NCI-H510A (cell line): ENCODE measurements around the gene CACNA2D3.

ENCODE experiments used
- DNase-seq: peaks from one replicate; lab custom pipeline; 2025; lab: John Stamatoyannopoulos, UW

Gene CACNA2D3

DNA sequence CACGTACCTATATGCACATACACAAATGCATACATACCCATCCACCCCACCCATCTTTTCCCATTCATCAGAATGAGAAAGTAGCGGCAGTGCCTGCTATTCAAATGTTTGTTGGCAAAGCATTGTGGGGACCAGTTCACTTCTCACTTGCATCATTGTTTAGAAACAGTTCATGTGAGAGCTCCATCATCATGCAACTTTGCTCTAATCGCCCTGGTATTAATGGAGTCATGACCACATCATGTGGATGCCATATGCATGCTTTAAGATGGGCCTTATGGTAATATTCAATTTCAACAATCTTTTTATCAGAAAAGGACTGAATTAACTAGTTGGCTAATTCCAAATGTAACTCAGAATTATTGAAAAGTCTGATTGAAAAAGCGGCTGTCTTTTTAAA is 725.0 kb downstream of the CACNA2D3 start:
- no peak for DNase-seq

DNA sequence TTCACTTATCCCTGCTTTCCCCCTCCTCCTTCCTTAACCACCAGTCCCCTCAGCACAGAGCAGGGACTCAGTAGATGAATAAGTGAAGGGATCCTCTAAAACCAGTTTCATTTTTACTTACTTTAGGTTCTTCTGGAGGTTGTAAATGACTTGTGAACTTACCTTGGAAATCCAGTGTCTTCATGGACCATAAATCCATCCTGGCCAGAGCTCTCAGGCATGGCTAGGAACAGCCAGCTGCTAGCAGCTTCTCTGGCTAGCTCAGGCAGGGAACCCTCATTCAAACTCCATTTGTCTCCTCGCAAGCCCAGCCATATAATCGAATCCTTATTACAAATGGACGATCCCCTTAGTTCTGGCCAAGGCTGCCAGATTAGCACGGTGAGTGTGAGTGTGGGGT is 727.0 kb downstream of the CACNA2D3 start:
- no peak for DNase-seq

DNA sequence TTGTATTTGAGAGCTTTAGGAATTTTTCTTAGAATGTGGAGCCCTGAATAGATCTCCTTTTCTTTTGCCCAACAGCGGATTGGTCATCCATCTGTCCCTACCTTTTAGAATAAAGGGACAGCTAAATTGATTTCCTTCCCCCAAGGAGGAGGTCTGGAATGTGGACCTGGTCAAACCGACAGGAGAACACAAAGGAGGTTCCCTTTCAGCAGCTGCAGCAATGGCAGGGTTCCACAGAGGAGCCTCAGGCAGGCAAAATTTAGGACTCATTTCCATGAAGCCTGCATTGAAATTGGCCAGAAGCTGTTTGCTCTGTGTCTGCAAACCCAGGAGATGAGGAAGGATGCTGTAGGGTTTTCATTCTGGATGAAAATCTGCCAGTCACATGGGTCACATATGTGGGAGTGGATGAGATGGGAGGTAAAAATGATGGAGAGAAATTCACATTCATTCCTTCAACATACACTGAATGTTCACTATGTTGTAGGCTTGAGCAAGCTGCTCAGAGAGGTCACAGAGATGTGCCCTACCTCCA is 728.2 kb downstream of the CACNA2D3 start:
- no peak for DNase-seq

DNA sequence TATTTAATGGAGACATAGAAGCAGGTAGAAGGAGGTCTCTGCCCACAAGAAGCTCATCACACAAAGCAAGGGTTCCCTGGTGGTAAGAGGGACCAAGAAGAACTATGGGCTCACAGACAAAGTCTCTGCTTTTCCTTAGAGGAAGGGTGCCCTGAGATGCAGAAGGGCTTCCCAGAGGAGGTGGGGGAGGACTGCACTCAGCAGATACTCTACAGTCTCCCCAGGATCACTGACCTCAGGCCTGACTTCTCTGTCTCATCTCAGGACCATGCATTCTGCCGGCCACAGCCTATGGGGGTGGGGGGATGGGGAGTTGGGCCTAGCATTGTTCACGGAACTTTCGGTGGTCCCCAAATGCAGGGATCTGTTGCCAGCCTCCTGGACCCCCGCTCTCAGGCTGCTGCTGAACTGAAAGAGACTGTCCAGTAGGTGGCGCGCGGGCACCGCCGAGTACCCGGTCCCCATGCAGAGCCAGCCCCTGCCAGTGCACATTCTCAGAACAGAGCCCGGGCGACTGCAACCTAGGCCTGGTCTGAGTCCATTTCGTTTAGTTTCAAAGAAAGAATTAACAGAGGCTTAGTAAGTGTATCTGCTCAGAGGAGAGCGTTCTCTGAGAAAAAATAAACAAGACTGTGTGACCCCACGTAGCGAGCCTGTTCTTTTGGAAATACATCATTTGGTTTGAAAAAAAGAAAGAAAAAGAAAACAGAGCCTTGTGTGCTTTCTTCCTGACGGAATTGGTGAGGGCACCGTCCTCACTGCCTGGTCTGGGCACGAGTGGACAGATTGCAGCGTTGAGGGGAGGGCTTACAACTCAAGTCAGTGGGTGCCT is 731.4 kb downstream of the CACNA2D3 start:
- peak; percentile 28 for DNase-seq

DNA sequence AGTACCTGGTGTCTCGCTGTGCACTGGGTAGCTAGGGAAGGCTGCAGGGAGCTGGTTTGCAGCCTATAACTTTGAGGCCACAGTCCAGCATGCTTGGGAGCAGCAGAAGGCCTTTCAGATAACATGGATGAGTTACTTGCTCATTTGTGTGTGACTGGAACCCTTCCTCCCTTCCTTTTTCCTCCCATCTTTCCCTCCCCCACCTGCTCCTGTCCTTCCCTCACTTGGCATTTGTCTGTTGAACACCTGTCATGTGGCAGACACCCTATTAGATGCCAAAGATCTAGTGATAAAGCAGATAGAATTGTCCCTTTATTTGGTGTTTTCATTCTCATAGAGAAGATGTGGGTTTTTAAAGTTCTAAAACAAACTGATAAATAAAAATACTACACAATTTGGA is 733.9 kb downstream of the CACNA2D3 start:
- DNase-seq: no peak

DNA sequence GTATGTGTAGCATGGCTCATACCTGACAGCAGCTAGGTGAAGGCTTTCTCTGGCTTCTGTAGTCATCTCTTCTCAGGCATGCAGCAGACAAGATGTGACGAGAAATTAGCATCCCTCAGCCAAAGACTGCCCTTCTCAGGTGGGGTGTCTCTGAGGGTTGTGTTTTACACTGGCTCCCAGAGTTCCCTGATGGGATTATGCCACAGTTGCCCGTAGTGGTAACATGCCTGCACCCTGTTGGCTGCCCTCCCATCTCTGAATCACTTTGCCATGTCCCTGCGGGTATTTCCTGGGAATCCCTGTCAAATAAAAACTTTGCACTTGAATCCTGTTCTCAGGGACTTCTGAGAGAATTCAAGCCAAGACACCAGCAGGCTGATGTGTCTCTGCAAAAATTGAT is 735.0 kb downstream of the CACNA2D3 start:
- DNase-seq: no peak

DNA sequence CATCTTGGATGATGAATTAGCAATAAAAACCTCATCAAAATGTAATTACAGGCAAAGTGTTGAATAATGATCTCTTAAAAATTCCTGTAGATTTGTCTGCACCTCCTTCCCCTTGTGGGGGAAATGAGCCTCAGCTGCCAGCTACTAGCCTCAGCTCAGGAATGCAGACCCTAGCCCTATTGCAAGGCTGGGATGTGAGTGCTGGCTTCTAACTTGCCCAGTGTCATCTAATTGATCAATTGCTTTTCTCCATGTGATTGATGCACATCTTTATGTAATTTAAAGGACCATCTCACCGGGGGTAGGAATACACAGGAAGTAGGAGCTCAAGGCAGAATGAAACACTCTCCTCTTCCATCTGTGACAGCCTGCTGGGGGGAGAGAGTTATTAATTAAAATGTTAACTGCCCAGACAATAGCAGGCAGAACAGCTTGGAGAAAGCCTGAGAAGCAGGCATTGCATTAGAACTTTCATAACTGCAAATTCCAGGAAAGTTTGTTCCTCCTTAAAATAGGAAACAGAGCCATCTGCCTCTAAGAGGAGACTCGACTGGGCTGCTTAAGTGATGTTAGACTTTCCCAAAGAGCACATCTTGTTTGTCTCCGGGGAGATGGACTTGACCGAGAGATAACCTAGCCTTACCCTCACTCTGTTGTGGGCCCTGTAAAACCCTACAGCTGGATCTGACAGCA is 735.9 kb downstream of the CACNA2D3 start:
- no peak for DNase-seq

DNA sequence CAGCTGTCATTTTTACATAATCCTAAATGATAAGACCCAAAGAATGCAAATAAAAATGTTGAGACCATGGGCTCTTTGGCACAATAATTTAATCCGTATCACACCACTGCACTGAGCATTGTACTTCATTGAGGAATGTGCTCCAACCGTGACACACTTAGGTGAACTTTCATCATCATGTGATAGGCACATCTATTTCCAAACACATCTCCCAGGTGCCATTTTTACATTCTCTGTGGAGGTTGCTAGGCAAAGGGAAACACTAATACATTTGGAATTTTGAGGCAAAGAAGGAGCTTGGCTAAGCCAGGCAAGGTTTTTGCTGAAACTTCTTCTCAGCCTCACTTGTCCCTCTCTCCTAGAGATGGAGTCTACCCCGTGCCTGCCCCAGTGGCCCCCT is 736.8 kb downstream of the CACNA2D3 start:
- DNase-seq: no peak

DNA sequence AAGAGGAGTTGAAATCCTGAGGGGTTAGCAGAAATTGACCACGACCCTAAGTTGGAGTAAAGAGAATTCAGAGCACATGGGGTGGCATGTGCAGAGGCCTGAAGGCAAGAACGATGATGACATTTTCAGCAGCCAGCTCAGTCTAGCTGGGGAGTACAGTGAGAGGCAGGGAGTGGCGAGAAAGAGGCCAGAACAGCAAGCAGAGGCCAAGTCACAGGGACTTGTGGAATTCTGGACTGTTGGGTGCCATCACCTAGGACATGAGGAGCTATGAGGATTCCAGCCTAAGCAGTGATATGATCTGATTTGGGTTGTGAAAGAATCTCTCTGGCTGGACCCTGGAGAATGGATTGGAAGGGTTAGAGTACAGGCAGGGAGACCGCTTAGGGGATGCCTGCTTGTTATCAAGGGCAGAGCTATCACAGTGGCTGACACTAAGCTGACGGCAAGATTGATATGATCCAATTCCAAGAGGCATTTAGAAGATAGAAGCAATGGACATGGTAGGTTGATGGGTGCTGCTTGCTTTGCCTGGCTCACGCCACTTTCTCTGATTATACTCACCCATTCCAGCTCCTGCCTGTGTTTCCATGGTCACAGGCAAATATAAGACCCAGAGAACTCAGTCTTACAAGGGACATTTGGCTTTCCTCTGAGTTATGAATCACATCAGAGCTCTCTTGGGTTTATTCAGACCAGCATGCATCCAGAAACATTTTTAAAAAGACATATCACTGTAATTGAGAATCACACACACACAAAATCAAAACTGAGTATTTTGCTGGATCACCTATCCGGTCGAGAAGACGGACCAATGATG is 739.1 kb downstream of the CACNA2D3 start:
- no peak for DNase-seq

DNA sequence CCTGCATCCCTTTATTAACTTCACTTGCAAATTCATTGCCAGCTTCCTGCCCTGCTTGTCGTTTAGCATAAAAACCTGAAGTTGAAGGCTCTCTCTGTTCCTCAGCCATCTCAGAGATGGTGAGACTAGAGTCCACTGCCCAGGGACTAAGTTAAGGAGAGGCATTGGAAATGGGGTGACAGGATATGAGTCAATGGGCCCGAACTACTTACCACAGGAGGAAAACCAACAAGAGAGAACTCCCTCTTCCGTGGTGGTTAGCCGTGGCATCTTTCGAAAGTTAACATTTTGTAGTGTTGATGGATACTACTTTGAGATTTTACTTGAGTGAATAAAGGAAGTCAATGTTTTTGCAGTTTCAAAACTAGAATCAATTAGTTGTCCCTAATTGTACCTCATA is 740.2 kb downstream of the CACNA2D3 start:
- no peak for DNase-seq

DNA sequence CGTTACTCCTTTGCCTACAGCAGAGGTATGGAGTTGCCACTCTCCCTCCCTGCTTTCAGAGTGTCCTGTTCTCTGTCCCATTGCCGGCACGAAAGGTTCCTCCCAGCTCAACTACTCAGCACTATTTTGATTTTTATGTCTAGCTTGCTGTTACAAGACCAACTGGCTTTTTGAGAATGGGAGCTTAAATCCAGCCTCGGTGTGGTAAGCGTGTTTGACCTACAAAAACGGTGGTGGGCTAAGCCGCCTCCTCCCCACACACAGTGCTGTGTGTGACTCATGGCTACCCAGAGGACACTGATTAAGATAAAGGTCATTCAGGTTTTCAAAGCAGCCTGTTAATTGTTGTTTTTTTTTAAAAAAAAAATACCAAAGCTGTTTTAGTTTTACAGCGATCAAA is 741.0 kb downstream of the CACNA2D3 start:
- DNase-seq: no peak

DNA sequence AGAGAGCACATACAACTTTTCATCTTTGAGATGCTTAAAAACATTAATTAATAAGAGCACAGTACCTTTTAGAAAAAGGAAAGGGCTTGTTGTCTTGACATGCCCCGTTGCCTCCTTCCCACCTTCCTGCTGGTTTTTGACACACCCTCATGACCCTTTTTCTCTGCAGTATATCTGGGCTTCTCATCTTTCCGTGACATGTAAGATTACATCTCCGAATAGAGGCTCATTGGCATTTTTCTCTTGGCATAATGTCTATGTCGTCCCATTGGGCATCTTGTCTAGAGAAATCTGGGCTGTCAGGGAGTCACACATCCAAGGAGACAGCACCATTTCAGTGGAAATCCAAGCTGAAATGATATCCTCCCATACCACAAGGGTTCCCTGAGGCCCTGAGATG is 741.4 kb downstream of the CACNA2D3 start:
- DNase-seq: no peak

DNA sequence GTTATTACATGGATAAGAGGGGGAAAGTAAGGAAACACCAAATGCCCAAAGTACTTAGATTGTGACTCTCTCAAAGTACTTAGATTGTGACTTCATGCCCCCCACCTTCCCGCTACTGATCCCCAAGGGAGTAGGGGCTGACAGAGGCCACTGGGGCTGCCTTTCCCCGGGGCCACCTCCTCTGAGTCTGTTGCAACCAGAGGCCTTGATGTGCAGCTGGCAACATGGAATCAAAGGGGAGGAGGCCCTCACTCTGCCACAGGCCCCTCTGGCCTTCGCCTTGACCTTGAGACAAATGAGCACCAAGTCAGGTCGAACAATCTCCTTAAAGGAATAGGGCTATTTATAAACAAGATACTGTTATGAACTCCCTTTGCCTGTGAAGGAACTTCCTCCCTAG is 743.0 kb downstream of the CACNA2D3 start:
- DNase-seq: no peak

DNA sequence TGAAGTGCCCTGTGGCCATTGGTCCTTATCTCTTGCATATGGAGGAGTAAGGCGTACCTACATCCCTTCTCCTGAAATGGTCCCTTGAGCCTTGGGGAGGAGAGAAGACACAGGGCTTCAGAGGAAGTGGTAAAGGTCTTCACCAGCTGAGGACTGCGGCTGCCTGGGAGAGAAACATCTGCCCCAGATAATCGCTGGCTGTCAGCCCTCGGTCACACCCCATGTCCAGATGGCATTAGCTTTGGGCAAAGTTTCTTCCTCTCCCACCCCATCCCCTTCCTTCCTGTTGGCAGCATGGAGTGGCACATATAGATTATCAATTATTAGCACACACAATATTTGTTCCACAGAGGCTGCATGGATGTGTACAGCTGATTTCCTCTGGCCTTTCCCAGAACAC is 743.9 kb downstream of the CACNA2D3 start:
- no peak for DNase-seq

DNA sequence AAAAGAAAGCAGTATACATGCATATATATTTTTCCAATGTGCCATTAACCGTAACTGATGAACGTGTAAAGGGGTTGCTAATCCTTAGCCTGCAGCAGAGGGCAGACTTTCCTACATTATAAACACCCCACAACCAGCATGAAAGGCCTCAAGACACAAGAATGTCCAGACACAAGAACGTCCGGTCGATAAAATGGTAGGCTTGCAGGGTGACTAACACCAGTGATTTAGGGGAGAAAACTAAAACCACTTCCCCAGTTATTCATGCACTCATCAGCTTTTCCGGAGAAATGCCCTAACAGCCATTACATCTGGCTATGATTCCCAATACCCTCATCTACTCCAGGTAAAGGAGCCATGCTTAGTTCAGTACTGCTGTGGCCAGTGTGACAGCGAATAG is 748.1 kb downstream of the CACNA2D3 start:
- DNase-seq: no peak

DNA sequence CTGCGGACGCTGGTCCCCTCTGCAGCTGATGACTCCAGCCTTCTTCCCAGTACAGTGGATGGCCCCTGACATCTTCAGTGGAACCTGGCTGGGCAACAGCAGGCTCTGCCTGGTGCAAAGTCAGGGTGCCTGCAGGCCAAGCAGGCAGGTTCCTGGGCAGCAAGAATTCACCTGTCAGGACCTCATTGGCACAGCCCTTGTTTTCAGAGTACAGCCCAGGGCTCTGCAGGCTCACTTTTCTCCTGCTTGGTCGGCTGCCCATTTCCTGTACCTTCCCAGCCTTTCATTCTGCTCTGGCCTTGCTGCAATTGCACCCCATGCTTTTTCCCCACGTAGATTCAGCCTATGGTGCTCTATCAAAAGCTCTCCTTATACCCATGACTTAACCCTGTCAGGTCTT is 749.5 kb downstream of the CACNA2D3 start:
- no peak for DNase-seq

DNA sequence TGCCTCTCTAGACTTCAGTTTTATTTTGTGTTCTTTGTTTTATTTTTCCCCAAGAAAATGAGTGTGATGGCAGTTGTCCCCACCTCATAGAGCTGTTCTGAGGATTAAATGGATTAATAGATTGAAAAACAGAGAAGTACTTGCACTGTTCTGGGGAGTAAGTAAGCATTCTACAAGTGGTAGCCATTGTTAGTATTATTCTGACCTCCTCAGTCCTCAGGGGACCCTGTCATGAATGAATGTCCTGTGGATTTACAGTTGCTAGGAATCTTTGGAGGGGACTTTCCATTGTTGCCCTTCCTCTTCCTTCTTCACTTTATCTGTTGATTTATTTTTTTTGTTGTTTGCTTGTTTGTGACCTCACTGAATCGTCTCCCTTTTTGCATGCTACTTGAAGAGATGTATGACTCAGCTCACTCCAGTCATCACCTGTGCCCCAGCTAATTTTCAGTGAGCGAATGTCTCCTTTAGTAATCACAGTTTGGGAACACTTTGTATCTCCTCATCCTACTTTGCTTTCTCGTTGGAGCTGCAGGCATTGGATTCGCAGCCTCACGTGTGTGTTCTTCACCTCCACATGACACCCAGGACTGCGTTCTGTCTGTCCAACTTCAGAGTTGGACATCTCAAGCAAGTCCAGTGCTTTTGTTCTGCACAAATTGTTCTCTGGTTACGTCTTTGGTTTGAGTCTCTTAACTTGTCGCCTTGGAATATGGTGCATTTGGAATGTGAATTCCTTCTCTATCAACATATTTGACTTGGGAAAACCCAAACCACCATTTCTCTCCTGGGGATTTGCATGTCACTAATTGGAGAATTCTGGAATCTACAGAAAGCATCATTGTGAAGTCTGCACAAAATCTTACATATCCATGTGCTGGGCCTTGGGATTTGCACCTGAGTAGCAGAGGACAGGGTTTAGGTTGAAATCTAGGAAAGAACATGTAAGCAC is 751.0 kb downstream of the CACNA2D3 start:
- no peak for DNase-seq

DNA sequence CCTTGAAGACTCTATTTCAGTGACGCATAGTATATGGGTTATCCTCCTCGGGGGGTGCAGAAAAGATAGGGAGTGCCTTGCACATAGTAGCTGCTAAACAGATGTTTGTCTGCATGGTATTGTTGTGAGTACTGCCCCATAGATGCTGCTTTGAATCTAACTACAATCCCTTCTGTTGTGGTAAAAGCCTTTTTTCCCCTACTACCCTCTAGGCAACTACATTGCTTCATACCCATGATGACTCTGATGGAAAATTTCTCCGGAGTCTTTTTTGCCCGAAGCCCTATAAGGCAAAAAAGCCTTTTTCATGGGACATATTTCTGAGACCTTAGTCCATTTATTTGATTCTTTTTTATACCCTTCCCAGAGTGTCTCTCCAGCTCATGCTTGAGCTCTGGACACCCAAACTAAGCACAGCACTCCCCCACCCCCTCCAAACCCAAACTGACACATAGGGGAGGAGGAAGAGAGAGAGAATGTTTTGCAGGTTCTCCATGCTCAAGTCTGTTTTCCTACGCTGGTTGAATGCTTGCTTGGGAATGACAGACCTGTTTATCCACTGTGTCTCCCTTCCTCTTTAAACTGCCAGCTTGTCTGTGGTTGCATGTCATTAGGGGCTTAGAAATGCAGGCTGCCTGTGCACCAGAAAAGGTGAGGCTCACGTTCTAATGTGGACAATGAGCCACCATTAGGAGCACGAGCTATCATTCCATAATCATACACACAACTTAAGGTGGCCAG is 752.6 kb downstream of the CACNA2D3 start:
- DNase-seq: no peak

DNA sequence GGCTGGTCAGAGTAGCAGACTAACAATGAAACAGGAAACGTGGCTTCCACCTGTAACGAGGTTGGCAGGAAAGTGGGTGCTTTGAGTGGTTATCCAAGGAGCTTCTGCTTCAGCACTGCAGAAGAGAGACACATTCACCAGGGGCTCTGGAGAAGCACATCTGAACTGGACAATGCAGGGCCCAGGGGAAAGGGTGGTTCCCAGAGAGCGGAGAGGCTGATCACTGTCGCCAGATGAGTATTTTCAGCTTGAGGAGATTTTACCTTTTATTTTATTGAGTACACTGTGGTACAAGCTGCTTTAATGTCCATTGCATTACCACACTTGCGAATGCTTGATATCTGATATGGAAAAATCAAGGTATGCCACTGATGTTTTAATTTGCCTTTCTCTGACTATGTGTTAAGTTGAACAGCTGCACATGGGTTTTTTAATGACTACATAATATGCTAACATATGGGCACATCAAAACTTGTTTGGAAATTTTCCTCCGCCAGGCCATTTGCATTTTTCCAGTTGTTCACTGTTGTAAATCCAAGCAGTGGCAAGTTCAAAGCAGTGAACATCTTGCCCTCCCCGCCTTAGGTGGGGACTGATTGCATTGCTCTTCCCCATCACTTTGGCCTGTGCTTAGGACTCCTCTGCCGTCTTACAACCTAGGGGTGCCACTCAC is 753.4 kb downstream of the CACNA2D3 start:
- no peak for DNase-seq

DNA sequence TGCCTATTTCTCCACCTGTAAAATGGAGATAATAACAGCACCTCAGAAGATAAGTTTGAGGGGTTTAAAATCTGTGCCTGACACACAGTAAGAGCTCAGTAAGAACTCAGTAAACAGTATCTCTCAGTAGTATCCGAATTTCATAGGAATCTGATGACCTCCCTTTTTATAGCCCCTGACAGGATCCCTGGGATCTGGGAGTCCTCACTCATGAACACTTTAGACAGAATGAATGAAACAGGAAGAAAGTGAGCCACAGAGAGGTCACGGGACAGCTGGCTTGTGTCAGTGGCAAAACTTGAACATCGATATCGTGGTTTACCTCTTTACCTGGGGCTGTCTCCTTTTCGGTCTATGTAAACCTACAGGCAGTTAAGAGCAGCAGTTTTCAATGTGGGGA is 754.3 kb downstream of the CACNA2D3 start:
- no peak for DNase-seq
